Measurements from ENCODE around the gene HPCAL1. TPM values are rescaled to one million over a fixed set of nuclear protein-coding genes. Genes with fewer than 3 reads are reported as not detected.

Gene HPCAL1
- polyA plus RNA-seq, 3 donors: 82.1 to 99.5 (median 98.0) TPM

- intact Hi-C loops (cut with micrococcal nuclease): no loop called here
- Histone ChIP-seq H3K79me2 (ENCODE audit: insufficient read depth, low read length) (peaks cover 89% of the 10 kb centered on the region), H3K27me3 (ENCODE audit: control insufficient read depth in 2 of 2, insufficient read depth in 2 of 2, low read length in 2 of 2) (no peaks in the 10 kb centered on the region), H3K9ac (ENCODE audit: insufficient read depth, low read length, poor library complexity, severe bottlenecking) (no peak overlapping the region), H3K4me1 (ENCODE audit: control insufficient read depth in 1 of 2, insufficient read depth in 2 of 2, low read length in 2 of 2) (peaks cover 0 to 4% of the 10 kb centered on the region in 2 donors), H4K20me1 (ENCODE audit: insufficient read depth, low read length) (peaks cover 95% of the 10 kb centered on the region), H3K36me3 (replicated peaks in 1 of 2; ENCODE audit: control insufficient read depth in 1 of 2, insufficient read depth in 2 of 2, low read length in 2 of 2) (peaks cover 28 to 54% of the 10 kb centered on the region in 2 donors), H3K4me2 (replicated peaks; ENCODE audit: extremely low read depth, low read length, poor library complexity, severe bottlenecking) (no peak overlapping the region), H3K9me3 (replicated peaks in 1 of 2; ENCODE audit: control insufficient read depth in 1 of 2, insufficient read depth in 1 of 2, low read length in 2 of 2) (no peaks in the 10 kb centered on the region), H3K27ac (ENCODE audit: low read depth in 1 of 2, low read length in 2 of 2) (peak overlapping the region in 1 of 2 donors; percentile 26), H2AFZ (ENCODE audit: insufficient read depth, low read depth, low read length, poor library complexity, severe bottlenecking) (no peak overlapping the region), H3K4me3 (replicated peaks in 1 of 3; ENCODE audit: low read depth in 2 of 3, low read length in 3 of 3) (no peak overlapping the region)
- no peak for DNase-seq
- 94% methylated on average over 4 of the region's 24 CpGs for WGBS (ENCODE audit: insufficient coverage)
- Mint-ChIP-seq H3K36me3 (peaks cover 57 to 67% of the 10 kb centered on the region in 2 donors), H3K27me3 (ENCODE audit: low read depth in 3 of 3) (peaks cover 0 to 4% (median 1%) of the 10 kb centered on the region in 3 donors), H3K4me3 (no peak overlapping the region), H3K27ac (peak overlapping the region in 3 of 7 donors; percentile 24 to 69 (median 54)), H3K9me3 (no peaks in the 10 kb centered on the region), H3K4me1 (peaks cover 11% of the 10 kb centered on the region)
- no peak for TF ChIP-seq CTCF (IDR thresholded peaks at IDR 0.05)
Measured at GRCh38 chr2:10357193-10358169, 54.8 kb downstream of the HPCAL1 start.

GRCh38 chr2:10359246-10359645, 56.5 kb downstream of the HPCAL1 start:
- H3K27me3 ChIP-seq (ENCODE audit: control insufficient read depth in 2 of 2, insufficient read depth in 2 of 2, low read length in 2 of 2): no peaks in the 10 kb centered on the region
- WGBS (ENCODE audit: insufficient coverage): 89% methylated on average over 6 of the region's 8 CpGs
- H3K9me3 ChIP-seq (replicated peaks in 1 of 2; ENCODE audit: control insufficient read depth in 1 of 2, insufficient read depth in 1 of 2, low read length in 2 of 2): no peaks in the 10 kb centered on the region
- no peak overlapping the region for H2AFZ ChIP-seq (ENCODE audit: insufficient read depth, low read depth, low read length, poor library complexity, severe bottlenecking)
- Mint-ChIP-seq H3K36me3 (peaks cover 49 to 60% of the 10 kb centered on the region in 2 donors), H3K4me1 (peaks cover 11% of the 10 kb centered on the region), H3K9me3 (no peaks in the 10 kb centered on the region), H3K27ac (peak overlapping the region in 2 of 7 donors; percentile 25 to 57), H3K27me3 (ENCODE audit: low read depth in 3 of 3) (peaks cover 0 to 4% (median 1%) of the 10 kb centered on the region in 3 donors), H3K4me3 (no peak overlapping the region)
- DNase-seq: no peak
- H3K36me3 ChIP-seq (replicated peaks in 1 of 2; ENCODE audit: control insufficient read depth in 1 of 2, insufficient read depth in 2 of 2, low read length in 2 of 2): peaks cover 25 to 56% of the 10 kb centered on the region in 2 donors
- no peak overlapping the region for H3K4me2 ChIP-seq (replicated peaks; ENCODE audit: extremely low read depth, low read length, poor library complexity, severe bottlenecking)
- H3K79me2 ChIP-seq (ENCODE audit: insufficient read depth, low read length): peaks cover 92% of the 10 kb centered on the region
- H3K27ac ChIP-seq (ENCODE audit: low read depth in 1 of 2, low read length in 2 of 2): no peak overlapping the region
- no peak for TF ChIP-seq CTCF (IDR thresholded peaks at IDR 0.05)
- intact Hi-C loops (cut with micrococcal nuclease): no loop called here
- H3K4me1 ChIP-seq (ENCODE audit: control insufficient read depth in 1 of 2, insufficient read depth in 2 of 2, low read length in 2 of 2): peaks cover 0 to 4% of the 10 kb centered on the region in 2 donors
- H3K9ac ChIP-seq (ENCODE audit: insufficient read depth, low read length, poor library complexity, severe bottlenecking): no peak overlapping the region
- no peak overlapping the region for H3K4me3 ChIP-seq (replicated peaks in 1 of 3; ENCODE audit: low read depth in 2 of 3, low read length in 3 of 3)
- peaks cover 97% of the 10 kb centered on the region for H4K20me1 ChIP-seq (ENCODE audit: insufficient read depth, low read length)
